Activated CD8-positive, alpha-beta memory T cell treated with anti-CD3 and anti-CD28 coated beads, Interleukin-2, amount 50 U/mL, for 24 hours (primary cell): ENCODE results near the gene ACTR3.
"Not testable (repeated sequence)": the region's sequence is repeated elsewhere in the genome, so short reads cannot be mapped to it uniquely, and the experiment has no call there.

Experiments used
- DNase-seq: peaks from one replicate; pipeline ENCODE4 v3.0.0-alpha.2; 2020; ENCODE audit errors: extremely low read depth

Gene ACTR3

DNA sequence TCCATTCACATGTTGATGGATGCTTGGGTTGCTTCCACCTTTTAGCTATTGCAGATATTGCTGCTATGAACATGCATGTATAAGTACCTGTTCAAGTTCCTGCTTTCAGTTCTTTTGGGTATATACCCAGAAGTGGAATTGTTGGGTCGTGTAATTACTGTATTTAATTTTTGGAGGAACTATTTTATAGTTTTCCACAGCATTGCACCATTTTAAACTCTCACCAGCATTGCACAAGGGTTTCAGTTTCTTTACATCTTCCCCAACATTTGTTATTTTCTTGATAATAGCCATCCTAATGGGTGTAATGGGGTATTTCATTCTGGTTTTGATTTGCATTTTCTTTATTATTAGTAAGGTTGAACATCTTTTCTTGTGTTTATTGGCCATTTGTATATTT, 16.0 kb downstream of the ACTR3 start:
- DNase-seq = no peak

DNA sequence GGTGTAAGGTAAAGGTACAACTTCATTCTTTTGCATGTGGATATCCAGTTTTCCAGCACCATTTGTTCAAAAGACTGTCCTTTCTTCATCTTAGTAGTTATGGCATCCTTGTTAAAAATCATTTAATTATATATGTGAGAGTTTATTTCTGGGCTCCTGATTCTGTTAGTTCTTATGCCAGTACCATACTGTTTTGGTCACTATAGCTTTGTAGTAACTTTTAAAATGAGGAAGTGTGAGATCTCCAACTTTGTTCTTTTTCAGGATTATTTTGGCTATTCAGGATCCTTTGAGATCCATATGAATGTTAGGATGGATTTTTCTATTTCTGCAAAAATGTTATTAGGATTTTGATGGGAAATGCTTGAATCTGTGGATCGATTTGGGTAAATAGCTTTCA, 16.8 kb downstream of the ACTR3 start:
- DNase-seq = no peak

DNA sequence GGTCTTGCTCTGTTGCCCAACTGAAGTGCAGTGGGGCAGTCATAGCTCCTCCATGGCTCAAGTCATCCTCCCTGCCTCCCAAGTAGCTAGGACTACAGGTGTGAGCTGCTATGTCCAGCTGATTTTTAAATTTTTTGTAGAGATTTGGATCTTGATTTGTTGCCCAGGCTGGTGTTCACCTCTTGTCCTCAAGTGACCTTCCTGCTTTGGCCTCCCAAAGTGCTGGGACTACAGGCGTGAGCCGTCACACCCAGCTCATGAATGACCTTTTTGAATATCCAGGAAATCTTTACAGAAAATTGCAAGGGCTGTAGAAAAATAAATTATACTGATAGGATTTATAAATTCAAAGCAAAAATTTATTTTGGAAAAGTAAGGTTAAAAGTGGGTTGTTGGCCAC, 17.4 kb downstream of the ACTR3 start:
- no peak for DNase-seq

- DNase-seq = peak; percentile 56
Observed at GRCh38 chr2:113910110-113910717, 20.3 kb downstream of the ACTR3 start.

- no peak for DNase-seq
Observed at GRCh38 chr2:113910967-113911678, 21.2 kb downstream of the ACTR3 start.

DNA sequence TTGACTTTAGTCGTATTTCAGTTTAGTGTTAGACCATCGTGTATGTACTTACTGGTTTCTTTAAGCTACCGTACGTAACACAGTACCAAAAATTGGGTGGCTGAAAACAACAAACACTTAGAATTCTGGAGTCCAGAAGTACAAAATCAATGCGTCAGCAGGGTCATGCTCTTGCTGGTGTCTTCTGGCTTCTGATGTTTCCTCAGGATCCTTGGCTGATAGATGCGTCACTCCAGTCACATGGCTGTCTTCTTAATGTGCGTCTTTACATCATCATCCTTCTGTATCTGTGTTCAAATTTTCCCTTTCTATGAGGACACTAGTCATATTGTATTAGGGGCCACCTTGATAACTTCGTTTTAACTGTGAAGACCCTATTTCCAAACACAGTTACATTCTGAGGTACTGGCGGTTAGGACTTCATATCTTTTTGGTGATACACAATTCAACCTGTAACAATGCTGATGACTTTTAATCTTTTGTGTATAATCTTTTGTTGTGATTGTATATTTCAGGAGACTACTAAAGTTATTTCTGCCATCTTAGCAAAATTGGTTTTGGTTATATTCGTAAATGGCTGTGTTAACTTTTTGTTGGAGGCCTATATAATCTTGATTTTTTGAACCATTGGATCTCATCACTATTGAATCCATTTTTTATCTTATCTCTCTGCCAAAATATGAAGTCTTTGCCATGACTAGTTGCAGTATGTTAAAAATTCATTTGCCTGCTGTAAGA, 25.4 kb downstream of the ACTR3 start:
- DNase-seq = no peak

DNA sequence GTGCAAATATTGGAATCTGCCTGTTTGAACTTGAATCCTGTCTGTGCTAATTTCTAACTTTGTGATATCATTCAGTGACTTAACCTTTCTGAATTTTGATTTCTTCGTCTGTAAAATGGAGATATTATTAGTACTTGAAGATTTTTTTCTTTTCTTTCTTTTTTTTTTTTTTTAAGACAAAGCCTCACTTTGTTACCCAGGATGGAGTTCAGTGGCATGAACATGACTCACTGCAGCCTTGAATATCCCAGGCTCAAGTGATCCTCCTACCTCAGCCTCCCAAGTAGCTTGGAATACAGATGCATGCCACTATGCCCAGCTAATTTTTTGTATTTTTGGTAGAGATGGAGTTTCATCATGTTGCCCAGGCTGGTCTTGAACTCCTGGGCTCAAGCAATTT, 28.3 kb downstream of the ACTR3 start:
- no peak for DNase-seq

DNA sequence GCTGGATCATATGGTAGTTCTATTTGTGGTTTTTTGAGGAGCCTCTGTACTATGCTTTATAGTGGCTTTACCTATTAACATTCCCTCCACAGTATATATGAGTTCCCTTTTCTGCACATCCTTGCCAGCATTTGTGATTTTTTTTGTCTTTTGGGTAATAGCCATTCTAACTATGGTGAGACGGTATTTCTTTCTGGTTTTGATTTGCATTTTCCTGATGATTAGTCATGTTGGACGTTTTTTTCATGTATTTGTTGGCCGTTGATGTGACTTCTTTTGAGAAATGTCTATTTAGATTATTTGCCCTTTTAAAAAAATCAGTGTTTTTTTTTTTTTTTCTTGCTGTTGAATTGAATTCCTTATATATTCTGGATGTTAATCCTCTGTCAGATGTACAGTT, 31.1 kb downstream of the ACTR3 start:
- no peak for DNase-seq

DNA sequence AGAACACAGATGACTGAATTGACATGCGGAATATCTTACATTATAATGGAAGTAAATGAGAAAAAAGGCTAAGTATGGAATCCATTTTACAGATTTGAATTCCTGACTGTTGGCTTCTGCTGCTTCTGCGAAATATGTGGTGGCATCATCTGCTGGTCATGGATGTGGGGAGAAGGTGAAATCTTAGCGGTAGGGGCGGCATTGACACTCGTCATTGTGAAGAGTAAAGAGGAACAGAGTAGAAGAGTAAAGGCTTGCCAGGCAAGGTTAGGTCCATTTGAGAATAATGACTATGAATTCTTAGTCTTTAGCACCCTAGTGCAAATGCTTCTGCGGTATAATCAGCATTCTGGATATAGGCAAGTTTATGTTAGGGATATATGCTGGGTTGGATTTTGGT, 32.4 kb downstream of the ACTR3 start:
- no peak for DNase-seq

GRCh38 chr2:113922784-113923183, 32.9 kb downstream of the ACTR3 start:
- no peak for DNase-seq

GRCh38 chr2:113925884-113926283, 36.0 kb downstream of the ACTR3 start:
- DNase-seq = no peak

GRCh38 chr2:113926314-113926713, 36.4 kb downstream of the ACTR3 start:
- DNase-seq = no peak

DNA sequence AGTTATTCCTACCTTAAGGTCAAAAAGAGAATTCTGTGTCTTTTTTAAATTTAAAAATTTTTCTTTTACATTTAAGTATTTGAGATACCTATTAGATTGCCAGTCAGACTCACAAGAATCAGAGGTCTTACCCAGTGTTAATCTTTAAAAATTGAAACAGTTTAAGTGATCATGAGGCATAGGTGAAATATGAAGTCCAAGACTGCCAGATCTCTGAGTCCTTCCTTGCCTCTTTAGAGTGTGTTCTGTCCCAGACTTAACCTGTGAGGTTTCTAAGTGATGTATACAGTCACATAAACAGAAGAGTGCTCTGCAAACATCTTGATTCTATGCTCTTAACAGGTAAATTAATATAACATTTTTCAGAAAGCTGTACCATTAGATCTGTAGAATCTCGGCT, 40.6 kb downstream of the ACTR3 start:
- DNase-seq = no peak

DNA sequence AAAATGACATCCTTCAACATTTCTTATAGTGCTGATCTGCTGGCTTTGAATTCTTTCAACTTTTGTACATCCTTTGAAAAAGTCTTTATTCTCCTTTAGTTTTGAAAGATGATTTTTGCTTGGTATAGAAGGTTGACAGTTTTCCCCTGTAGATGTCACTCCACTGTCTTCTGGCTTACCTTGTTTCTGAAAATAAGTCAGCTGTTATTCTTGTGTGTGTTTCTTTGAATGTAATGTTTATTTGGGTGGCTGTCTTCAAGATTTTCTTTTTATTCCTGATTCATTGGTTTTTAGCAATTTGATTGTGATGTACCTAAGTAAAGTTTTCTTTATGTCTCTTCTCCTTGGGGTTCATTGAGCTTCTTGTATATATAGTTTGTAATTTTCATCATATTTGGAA, 47.6 kb downstream of the ACTR3 start:
- DNase-seq = no peak

GRCh38 chr2:113940891-113941290, 51.0 kb downstream of the ACTR3 start:
- DNase-seq = no peak

DNA sequence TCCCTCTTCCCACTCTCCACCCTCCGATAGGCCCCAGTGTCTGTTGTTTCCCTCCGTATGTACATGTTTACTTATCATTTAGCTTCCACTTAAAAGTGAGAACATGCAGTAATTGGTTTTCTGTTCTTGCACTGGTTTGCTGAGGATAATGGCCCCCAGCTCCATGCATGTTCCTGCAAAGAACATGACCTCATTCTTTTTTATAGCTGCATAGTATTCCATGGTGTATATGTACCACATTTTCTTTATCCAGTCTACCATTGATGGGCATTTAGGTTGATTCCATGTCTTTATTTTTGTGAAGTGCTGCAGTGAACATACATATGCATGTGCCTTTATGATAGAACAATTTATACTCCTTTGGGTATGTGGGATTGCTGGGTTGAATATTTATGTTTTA, 55.9 kb downstream of the ACTR3 start:
- not testable (repeated sequence) for DNase-seq

DNA sequence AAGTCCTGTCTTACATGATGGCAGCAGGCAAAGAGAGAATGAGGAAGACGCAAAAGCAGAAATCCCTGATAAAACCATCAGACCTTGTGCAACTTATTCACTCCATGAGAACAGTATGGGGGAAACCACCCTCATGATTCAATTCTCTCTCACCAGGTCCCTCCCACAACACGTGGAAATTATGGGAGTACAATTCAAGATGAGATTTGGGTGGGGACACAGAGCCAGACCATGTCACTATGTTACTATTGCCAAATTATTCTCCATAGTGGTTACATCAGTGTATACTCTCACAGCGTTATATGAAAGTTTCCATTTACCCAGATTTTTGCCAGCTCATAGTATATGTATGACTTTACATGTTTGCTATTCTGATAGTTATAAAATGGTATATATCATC, 61.0 kb downstream of the ACTR3 start:
- not testable (repeated sequence) for DNase-seq

DNA sequence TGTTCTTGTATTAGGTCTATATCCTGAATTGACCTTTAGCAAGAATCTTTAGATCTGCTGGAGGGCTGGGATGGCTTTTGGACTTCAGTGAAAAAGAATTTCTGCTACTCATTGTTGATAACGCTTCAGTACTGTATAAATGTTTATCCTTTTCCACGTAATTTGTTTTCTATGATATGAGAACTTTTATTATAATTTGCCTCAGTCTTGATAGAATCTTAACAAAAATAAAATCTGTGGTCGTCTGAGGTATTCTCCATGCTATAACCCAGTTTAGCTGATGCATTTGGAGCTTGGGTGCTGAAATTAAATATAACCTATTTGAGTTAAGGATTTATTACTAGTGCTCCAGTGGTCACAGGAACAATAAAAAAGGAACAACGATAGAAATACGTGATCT, 71.1 kb downstream of the ACTR3 start:
- DNase-seq = no peak

- DNase-seq = no peak
Observed at GRCh38 chr2:113962692-113963480, 73.0 kb downstream of the ACTR3 start.

GRCh38 chr2:113963965-113964364, 74.1 kb downstream of the ACTR3 start:
- no peak for DNase-seq

DNA sequence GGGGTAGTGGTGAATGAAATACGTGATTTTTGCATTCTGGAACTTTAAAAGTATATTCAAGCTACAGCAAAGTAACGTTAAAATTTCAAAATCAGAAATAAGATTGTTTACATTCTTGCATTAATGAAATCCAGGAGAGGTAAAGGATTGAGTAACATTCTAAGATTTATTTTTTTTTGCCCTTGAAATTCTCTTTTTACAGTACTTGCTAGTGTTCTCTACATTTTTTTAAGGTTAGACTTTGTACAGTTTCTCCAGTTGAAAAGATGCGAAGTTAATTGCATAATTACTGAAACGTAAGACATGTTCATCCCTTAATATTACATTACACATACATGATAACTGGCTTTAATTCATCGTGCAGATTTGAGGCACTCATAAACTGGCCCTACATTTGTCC, 74.5 kb downstream of the ACTR3 start:
- DNase-seq = no peak

- no peak for DNase-seq
Observed at GRCh38 chr2:113965228-113965627, 75.3 kb downstream of the ACTR3 start.
